Panc1 (cell line): ENCODE data around the gene IFI16. TPM values are rescaled to one million over a fixed set of nuclear protein-coding genes. Genes with fewer than 3 reads are reported as not detected.

Experiments
- ATAC-seq: fragments of 200-7000 bp; cut with Tn5 transposase; 2 replicates; pipeline ENCODE4 v1.9.1; 2020; ENCODE audit warnings: mild to moderate bottlenecking, moderate library complexity
- BruUV-seq: library from RNA; stranded (reverse); fragments of 400-500 nt; replicated peaks from 2 replicates; lab custom pipeline; 2021; lab: Mats Ljungman, UMichigan
- CTCF ChIA-PET: fragments of 300-600 bp; sonication (Branson Sonifier 250); formaldehyde crosslinking; loops from one replicate; lab custom pipeline; 2022; ENCODE audit warnings: antibody characterized with exemption; lab: Charles Lee
- POLR2A ChIA-PET: fragments of 300-600 bp; sonication (Branson Sonifier 250); formaldehyde crosslinking; loops from one replicate; lab custom pipeline; 2022; ENCODE audit warnings: antibody characterized with exemption; lab: Charles Lee
- DNase-seq: peaks from one replicate; pipeline ENCODE4 v3.0.0-alpha.2; 2010; ENCODE audit warnings: low read depth, low spot score
- H3K27ac ChIP-seq: 2 replicates; pipeline ENCODE4 v1.5.1; 2011; ENCODE audit warnings: mild to moderate bottlenecking, low read length, inconsistent platforms
- H3K27me3 ChIP-seq: fragments of 200-500 bp; sonication (Bioruptor generic); 2 replicates; pipeline ENCODE4 v1.6.0; 2014; ENCODE audit warnings: low read length, inconsistent platforms; ENCODE audit not compliant: control insufficient read depth, insufficient read depth
- H3K36me3 ChIP-seq: fragments of 200-500 bp; sonication (Bioruptor generic); 2 replicates; pipeline ENCODE4 v1.5.1; 2014; ENCODE audit warnings: inconsistent platforms, mild to moderate bottlenecking, low read length, moderate library complexity; ENCODE audit not compliant: control insufficient read depth, insufficient read depth
- H3K4me1 ChIP-seq: 2 replicates; pipeline ENCODE4 v1.5.1; 2011; ENCODE audit warnings: inconsistent platforms, mild to moderate bottlenecking, low read length, moderate library complexity; ENCODE audit not compliant: control insufficient read depth, insufficient read depth
- H3K4me3 ChIP-seq, 2 experiments: 2 replicates each; pipeline ENCODE4 v1.5.1; 2011 to 2012; ENCODE audit warnings: low read depth in 2 of 2, low read length in 2 of 2, mild to moderate bottlenecking in 2 of 2, inconsistent platforms in 1 of 2, moderate library complexity in 1 of 2
- H3K9me3 ChIP-seq: fragments of 200-500 bp; sonication (Bioruptor generic); 2 replicates; pipeline ENCODE4 v1.5.1; 2014; ENCODE audit warnings: low read depth, mild to moderate bottlenecking, inconsistent platforms, low read length, moderate library complexity; ENCODE audit not compliant: control insufficient read depth, insufficient read depth
- CTCF ChIP-seq: fragments of 450-650 bp; IDR thresholded peaks from 2 replicates; pipeline ENCODE4 v1.5.1; 2017; ENCODE audit warnings: mild to moderate bottlenecking
- POLR2AphosphoS5 ChIP-seq: IDR thresholded peaks from 2 replicates; pipeline ENCODE4 v1.6.1; 2012; ENCODE audit warnings: mild to moderate bottlenecking, low read depth, low read length, moderate library complexity
- SIN3A ChIP-seq: IDR thresholded peaks from 2 replicates; pipeline ENCODE4 v1.6.1; 2012; ENCODE audit warnings: low read depth, mild to moderate bottlenecking, low read length, moderate library complexity, borderline replicate concordance; ENCODE audit not compliant: insufficient read depth
- TCF7L2 ChIP-seq: IDR thresholded peaks from 2 replicates; pipeline ENCODE4 v1.6.1; 2011; ENCODE audit warnings: mild to moderate bottlenecking, low read depth, low read length, inconsistent platforms
- in situ Hi-C: cut with HindIII; loops from 2 replicates; pipeline ENCODE4 v1.10.0; 2016; ENCODE audit warnings: low sequenced_read_pairs, low pct_unique_long_range_greater_than_20kb
- intact Hi-C: fragments of 100-400 bp; cut with micrococcal nuclease; formaldehyde crosslinking; loops from one replicate; pipeline ENCODE4 v1.10.0; 2022; ENCODE audit not compliant: unreplicated experiment
- total RNA-seq: library from RNA; stranded (reverse); gene quantifications from one replicate; pipeline ENCODE4 v1.2.1, GENCODE V29; 2021; ENCODE audit not compliant: unreplicated experiment
- TF ChIP-seq, protein P1 (sequence below), 2 experiments: IDR thresholded peaks; 2 replicates each; pipeline ENCODE4 v1.6.1; 2011 to 2012; ENCODE audit warnings: low read depth in 2 of 2, control low read depth in 1 of 2, low read length in 1 of 2, mild to moderate bottlenecking in 1 of 2, moderate library complexity in 1 of 2; ENCODE audit not compliant: insufficient read depth in 1 of 2

Gene IFI16
- total RNA-seq, 1 experiment from 2014 or later: 0.36 TPM

- TF ChIP-seq SIN3A: no peak
- TF ChIP-seq, protein P1, sequence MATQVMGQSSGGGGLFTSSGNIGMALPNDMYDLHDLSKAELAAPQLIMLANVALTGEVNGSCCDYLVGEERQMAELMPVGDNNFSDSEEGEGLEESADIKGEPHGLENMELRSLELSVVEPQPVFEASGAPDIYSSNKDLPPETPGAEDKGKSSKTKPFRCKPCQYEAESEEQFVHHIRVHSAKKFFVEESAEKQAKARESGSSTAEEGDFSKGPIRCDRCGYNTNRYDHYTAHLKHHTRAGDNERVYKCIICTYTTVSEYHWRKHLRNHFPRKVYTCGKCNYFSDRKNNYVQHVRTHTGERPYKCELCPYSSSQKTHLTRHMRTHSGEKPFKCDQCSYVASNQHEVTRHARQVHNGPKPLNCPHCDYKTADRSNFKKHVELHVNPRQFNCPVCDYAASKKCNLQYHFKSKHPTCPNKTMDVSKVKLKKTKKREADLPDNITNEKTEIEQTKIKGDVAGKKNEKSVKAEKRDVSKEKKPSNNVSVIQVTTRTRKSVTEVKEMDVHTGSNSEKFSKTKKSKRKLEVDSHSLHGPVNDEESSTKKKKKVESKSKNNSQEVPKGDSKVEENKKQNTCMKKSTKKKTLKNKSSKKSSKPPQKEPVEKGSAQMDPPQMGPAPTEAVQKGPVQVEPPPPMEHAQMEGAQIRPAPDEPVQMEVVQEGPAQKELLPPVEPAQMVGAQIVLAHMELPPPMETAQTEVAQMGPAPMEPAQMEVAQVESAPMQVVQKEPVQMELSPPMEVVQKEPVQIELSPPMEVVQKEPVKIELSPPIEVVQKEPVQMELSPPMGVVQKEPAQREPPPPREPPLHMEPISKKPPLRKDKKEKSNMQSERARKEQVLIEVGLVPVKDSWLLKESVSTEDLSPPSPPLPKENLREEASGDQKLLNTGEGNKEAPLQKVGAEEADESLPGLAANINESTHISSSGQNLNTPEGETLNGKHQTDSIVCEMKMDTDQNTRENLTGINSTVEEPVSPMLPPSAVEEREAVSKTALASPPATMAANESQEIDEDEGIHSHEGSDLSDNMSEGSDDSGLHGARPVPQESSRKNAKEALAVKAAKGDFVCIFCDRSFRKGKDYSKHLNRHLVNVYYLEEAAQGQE (IDR thresholded peaks at IDR 0.05; ENCODE audit: insufficient read depth in 1 of 2, low read depth in 2 of 2, low read length in 1 of 2): no peak
- no peak for TF ChIP-seq CTCF
- TF ChIP-seq POLR2AphosphoS5: no peak
- no peak for TF ChIP-seq TCF7L2
- H3K4me1 ChIP-seq: no peaks in the 10 kb centered on the region
- ATAC-seq: no peak
- intact Hi-C loops: no loop called here
- no peak overlapping the region for H3K4me3 ChIP-seq
- H3K27me3 ChIP-seq: no peaks in the 10 kb centered on the region; the same call in none of the 2 replicates
- H3K36me3 ChIP-seq: no peaks in the 10 kb centered on the region
- no TSS peak for BruUV-seq
- ChIA-PET POLR2A (no interaction called here), CTCF (no interaction called here)
- H3K9me3 ChIP-seq: no peaks in the 10 kb centered on the region
- in situ Hi-C loops: no loop called here
- H3K27ac ChIP-seq: no peak overlapping the region
- DNase-seq: no peak
Measured at GRCh38 chr1:159023723-159024122, 14.0 kb downstream of the IFI16 start.

GRCh38 chr1:159025043-159025442, 15.3 kb downstream of the IFI16 start:
- intact Hi-C loops: no loop called here

More at GRCh38 chr1:159025043-159025442, 15.3 kb downstream of the IFI16 start:
- Histone ChIP-seq H3K36me3 (no peaks in the 10 kb centered on the region), H3K4me3 (no peak overlapping the region), H3K27me3 (no peaks in the 10 kb centered on the region), H3K9me3 (no peaks in the 10 kb centered on the region), H3K27ac (no peak overlapping the region), H3K4me1 (no peaks in the 10 kb centered on the region)
- ChIA-PET CTCF (no interaction called here), POLR2A (no interaction called here)
- DNase-seq (no peak), ATAC-seq (no peak)
- no peak for TF ChIP-seq POLR2AphosphoS5
- TF ChIP-seq SIN3A: no peak
- TF ChIP-seq TCF7L2: no peak
- TF ChIP-seq CTCF: no peak
- TF ChIP-seq, protein P1 (IDR thresholded peaks at IDR 0.05; ENCODE audit: insufficient read depth in 1 of 2, low read depth in 2 of 2, low read length in 1 of 2): no peak
- in situ Hi-C loops: no loop called here
- no TSS peak for BruUV-seq
